ENCODE results near the gene SH3PXD2A.

Gene SH3PXD2A

GRCh38 chr10:103804871-103805270 is 50.5 kb downstream of the SH3PXD2A start:
- no peaks in the 10 kb centered on the region for H3K36me3 Mint-ChIP-seq
- H3K4me3 Mint-ChIP-seq = no peak overlapping the region
- no peak for ATAC-seq
- peaks cover 23% of the 10 kb centered on the region for H3K4me1 Mint-ChIP-seq
- H3K27ac Mint-ChIP-seq = no peak overlapping the region
- no peak for DNase-seq (ENCODE audit: low spot score in 2 of 2)
- no peaks in the 10 kb centered on the region for H3K9me3 Mint-ChIP-seq

DNA sequence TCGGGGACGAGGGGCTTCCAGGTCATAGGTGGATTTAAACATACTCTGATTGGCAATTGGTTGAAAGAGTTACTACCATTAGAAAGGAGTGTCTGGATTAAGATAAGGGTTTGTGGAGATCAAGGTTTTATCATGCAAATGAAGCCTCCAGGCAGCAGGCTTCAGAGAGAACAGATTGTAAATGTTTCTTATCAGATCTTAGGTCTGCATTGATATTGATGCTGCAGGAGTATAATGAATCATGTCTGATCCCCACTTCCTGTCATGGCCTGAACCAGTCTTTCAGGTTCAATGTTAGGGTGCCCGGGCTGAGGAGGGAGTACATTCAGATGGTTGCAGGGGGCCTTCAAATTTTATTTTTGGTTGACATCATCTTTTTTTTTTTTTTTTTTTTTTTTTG is 51.4 kb downstream of the SH3PXD2A start:
- no peak for DNase-seq (ENCODE audit: low spot score in 2 of 2)
- H3K27ac Mint-ChIP-seq = no peak overlapping the region
- H3K36me3 Mint-ChIP-seq = no peaks in the 10 kb centered on the region
- H3K4me3 Mint-ChIP-seq = no peak overlapping the region
- peaks cover 33% of the 10 kb centered on the region for H3K4me1 Mint-ChIP-seq
- peak; percentile 62 for ATAC-seq
- H3K9me3 Mint-ChIP-seq = no peaks in the 10 kb centered on the region

- ATAC-seq = no peak
- no peaks in the 10 kb centered on the region for H3K9me3 Mint-ChIP-seq
Measured at GRCh38 chr10:103802637-103803353, 52.6 kb downstream of the SH3PXD2A start.

DNA sequence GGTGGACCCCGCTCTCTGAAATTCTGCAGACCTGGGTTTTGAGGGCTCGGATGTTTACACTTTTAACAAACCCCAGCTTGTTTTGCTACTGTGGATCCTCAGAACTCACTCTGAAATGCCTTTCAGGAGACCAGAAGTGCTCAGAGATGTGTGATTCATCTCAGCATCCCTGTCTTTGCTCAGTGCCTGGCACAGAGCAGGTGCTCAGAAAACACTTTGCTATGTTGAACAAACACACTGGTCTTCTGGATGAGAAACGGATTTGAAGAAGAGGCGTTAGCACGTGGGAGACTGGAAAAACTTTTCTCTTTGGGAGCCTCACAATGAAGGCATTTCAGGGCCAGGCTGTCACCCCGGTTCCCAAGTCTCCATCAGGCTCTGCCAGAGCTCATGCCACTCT is 53.3 kb downstream of the SH3PXD2A start:
- no peaks in the 10 kb centered on the region for H3K36me3 Mint-ChIP-seq
- ATAC-seq = no peak
- H3K9me3 Mint-ChIP-seq = no peaks in the 10 kb centered on the region
- DNase-seq (ENCODE audit: low spot score in 2 of 2) = no peak
- H3K27ac Mint-ChIP-seq = no peak overlapping the region
- H3K4me1 Mint-ChIP-seq = peaks cover 34% of the 10 kb centered on the region
- no peak overlapping the region for H3K4me3 Mint-ChIP-seq

More at GRCh38 chr10:103802637-103803353, 52.6 kb downstream of the SH3PXD2A start:
- Mint-ChIP-seq H3K4me3 (no peak overlapping the region), H3K4me1 (peaks cover 34% of the 10 kb centered on the region), H3K27ac (no peak overlapping the region), H3K36me3 (no peaks in the 10 kb centered on the region)
- no peak for DNase-seq (ENCODE audit: low spot score in 2 of 2)

GRCh38 chr10:103800789-103801540 is 54.4 kb downstream of the SH3PXD2A start:
- DNase-seq (ENCODE audit: low spot score in 2 of 2) = peak; percentile 45 to 72
- Mint-ChIP-seq H3K27ac (peak overlapping the region; percentile 84), H3K4me1 (peaks cover 34% of the 10 kb centered on the region), H3K9me3 (no peaks in the 10 kb centered on the region), H3K36me3 (no peaks in the 10 kb centered on the region), H3K4me3 (peak overlapping the region; percentile 45)
- peak; percentile 98 for ATAC-seq

GRCh38 chr10:103800089-103800488 is 55.3 kb downstream of the SH3PXD2A start:
- H3K27ac Mint-ChIP-seq = peak overlapping the region; percentile 84

DNA sequence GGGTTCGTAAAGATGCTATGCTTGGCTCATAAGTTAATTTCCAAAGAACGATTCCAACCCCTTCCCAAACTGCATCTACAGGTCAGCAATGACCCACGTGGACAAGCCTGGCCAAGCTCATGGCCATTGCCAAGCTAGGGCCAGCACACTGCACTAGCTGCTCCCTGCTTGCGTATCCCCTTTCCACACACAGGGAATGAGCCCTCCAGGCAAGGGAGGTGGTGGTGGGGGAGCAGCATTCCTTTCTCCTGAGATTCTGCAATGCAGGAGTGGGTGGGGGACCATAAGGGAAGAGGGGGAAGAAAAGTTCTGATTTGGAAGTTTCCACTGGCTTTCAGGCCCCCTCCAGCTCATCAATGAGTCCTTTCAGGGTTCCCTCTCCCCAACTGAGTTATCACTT is 56.0 kb downstream of the SH3PXD2A start:
- peaks cover 33% of the 10 kb centered on the region for H3K4me1 Mint-ChIP-seq
- ATAC-seq = no peak
- H3K27ac Mint-ChIP-seq = peak overlapping the region; percentile 84
- DNase-seq (ENCODE audit: low spot score in 2 of 2) = no peak
- H3K4me3 Mint-ChIP-seq = no peak overlapping the region
- H3K36me3 Mint-ChIP-seq = no peaks in the 10 kb centered on the region
- no peaks in the 10 kb centered on the region for H3K9me3 Mint-ChIP-seq

More at GRCh38 chr10:103800089-103800488, 55.3 kb downstream of the SH3PXD2A start:
- peak overlapping the region; percentile 45 for H3K4me3 Mint-ChIP-seq
- no peak for ATAC-seq
- H3K9me3 Mint-ChIP-seq = no peaks in the 10 kb centered on the region
- no peaks in the 10 kb centered on the region for H3K36me3 Mint-ChIP-seq
- no peak for DNase-seq (ENCODE audit: low spot score in 2 of 2)
- peaks cover 34% of the 10 kb centered on the region for H3K4me1 Mint-ChIP-seq

DNA sequence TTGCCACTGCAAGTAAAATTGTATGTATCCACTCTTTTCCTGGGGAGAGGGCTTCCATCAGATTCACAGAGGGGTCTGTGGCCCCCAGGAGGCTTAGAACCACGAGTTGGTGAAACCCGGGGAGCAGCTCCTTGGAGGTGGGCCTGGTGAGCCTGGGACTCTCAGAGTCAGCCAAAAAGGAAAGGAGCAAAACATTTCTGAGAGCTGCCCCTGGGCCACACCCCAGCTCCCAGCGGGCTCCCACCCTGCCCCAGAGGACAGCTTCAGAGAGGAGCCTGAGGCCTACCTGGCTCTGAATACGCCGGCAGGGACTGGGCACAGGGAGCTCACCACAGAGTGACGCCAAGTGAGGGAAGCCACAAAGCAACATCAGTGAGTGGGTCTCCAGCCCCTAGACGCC is 56.9 kb downstream of the SH3PXD2A start:
- H3K4me1 Mint-ChIP-seq = peaks cover 25% of the 10 kb centered on the region
- no peak for ATAC-seq
- H3K36me3 Mint-ChIP-seq = no peaks in the 10 kb centered on the region
- no peak for DNase-seq (ENCODE audit: low spot score in 2 of 2)
- no peaks in the 10 kb centered on the region for H3K9me3 Mint-ChIP-seq
- no peak overlapping the region for H3K27ac Mint-ChIP-seq
- no peak overlapping the region for H3K4me3 Mint-ChIP-seq

- no peak overlapping the region for H3K4me3 Mint-ChIP-seq
- H3K36me3 Mint-ChIP-seq = no peaks in the 10 kb centered on the region
- H3K27ac Mint-ChIP-seq = peak overlapping the region; percentile 63
- H3K4me1 Mint-ChIP-seq = peaks cover 24% of the 10 kb centered on the region
- ATAC-seq (no peak), DNase-seq (ENCODE audit: low spot score in 2 of 2) (no peak)
- H3K9me3 Mint-ChIP-seq = no peaks in the 10 kb centered on the region
Measured at GRCh38 chr10:103797857-103798256, 57.5 kb downstream of the SH3PXD2A start.

- DNase-seq (ENCODE audit: low spot score in 2 of 2) (no peak), ATAC-seq (no peak)
- Mint-ChIP-seq H3K9me3 (no peaks in the 10 kb centered on the region), H3K4me3 (no peak overlapping the region), H3K36me3 (no peaks in the 10 kb centered on the region), H3K27ac (no peak overlapping the region), H3K4me1 (peaks cover 19% of the 10 kb centered on the region)
Measured at GRCh38 chr10:103795634-103796270, 59.6 kb downstream of the SH3PXD2A start.

DNA sequence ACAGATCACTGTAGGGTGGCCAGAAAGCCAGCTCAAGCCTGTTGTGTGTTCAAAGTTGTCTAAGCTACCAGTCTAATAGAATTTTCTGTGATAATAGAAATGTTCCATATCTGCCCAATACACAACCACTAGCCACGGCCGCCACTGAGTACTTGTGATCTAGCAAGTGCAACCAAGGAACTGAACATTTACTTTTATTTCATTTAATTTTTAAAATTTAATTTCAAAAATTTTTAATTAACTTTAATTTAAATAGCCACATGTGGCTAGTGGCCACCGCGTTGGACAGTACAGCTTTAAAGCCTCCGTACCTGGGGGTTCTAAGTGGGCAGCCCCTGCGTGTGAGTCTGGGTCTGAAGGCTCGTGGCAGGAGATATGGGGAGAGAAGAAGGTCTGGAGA is 60.4 kb downstream of the SH3PXD2A start:
- no peaks in the 10 kb centered on the region for H3K36me3 Mint-ChIP-seq
- no peak overlapping the region for H3K4me3 Mint-ChIP-seq
- peaks cover 12% of the 10 kb centered on the region for H3K4me1 Mint-ChIP-seq

DNA sequence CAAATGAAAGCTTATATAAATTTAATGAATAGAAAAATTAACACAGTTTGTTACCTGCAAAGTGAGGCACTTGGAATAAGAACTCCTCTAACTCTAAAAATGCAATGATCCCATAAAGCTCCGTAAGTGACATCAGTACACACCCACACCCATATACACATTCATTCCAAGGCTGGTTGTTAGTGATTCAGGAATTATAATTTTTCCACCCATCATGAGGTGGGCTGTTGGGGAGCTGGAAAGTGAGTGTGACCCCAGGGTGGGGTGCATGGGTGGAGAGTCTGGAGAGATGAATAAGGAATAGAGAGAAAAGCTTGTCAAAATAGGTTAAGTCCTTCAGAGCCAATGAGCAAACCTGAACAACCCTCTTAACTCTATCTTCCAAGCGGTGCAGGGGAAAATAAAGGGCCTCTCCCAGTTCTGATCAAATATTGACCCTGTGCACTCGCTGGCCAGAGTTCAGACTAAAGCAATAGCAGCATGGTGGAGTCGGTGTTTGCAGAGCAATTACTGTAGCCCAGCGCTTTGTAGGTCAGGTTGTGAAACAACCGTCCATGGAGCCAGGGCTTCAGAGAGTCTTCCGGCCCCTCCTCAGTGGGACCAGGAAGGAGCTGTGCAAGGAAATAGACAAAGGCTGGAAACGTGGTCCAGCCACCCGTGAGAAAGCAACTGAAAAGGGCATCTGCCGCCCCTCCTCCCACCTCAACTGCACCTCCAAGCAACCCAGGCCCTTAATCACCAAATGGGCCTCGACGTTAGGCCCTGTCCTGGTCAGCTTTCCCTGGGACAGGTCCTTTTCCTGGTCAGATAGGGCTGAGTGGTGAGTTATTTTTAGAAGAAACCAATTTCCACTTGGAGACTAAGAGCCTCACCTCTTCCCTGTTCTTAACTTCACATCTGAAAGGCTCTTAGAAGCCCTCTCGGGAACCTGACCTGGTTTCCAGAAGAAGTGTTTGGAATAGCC is 61.2 kb downstream of the SH3PXD2A start:
- Mint-ChIP-seq H3K27ac (no peak overlapping the region), H3K36me3 (no peaks in the 10 kb centered on the region), H3K4me1 (peaks cover 4% of the 10 kb centered on the region), H3K4me3 (no peak overlapping the region), H3K9me3 (no peaks in the 10 kb centered on the region)
- ATAC-seq (no peak), DNase-seq (ENCODE audit: low spot score in 2 of 2) (no peak)

More for the DNA sequence above, 60.4 kb downstream of the SH3PXD2A start:
- H3K27ac Mint-ChIP-seq = no peak overlapping the region
- no peaks in the 10 kb centered on the region for H3K9me3 Mint-ChIP-seq
- ATAC-seq = no peak
- no peak for DNase-seq (ENCODE audit: low spot score in 2 of 2)

- H3K4me3 Mint-ChIP-seq = no peak overlapping the region
- H3K27ac Mint-ChIP-seq = no peak overlapping the region
- no peaks in the 10 kb centered on the region for H3K4me1 Mint-ChIP-seq
- H3K9me3 Mint-ChIP-seq = no peaks in the 10 kb centered on the region
- ATAC-seq (no peak), DNase-seq (ENCODE audit: low spot score in 2 of 2) (no peak)
- H3K36me3 Mint-ChIP-seq = no peaks in the 10 kb centered on the region
Measured at GRCh38 chr10:103793429-103793828, 61.9 kb downstream of the SH3PXD2A start.

GRCh38 chr10:103792547-103792946 is 62.8 kb downstream of the SH3PXD2A start:
- Mint-ChIP-seq H3K36me3 (no peaks in the 10 kb centered on the region), H3K27ac (no peak overlapping the region), H3K4me3 (no peak overlapping the region), H3K4me1 (no peaks in the 10 kb centered on the region), H3K9me3 (no peaks in the 10 kb centered on the region)
- no peak for DNase-seq (ENCODE audit: low spot score in 2 of 2)
- no peak for ATAC-seq

DNA sequence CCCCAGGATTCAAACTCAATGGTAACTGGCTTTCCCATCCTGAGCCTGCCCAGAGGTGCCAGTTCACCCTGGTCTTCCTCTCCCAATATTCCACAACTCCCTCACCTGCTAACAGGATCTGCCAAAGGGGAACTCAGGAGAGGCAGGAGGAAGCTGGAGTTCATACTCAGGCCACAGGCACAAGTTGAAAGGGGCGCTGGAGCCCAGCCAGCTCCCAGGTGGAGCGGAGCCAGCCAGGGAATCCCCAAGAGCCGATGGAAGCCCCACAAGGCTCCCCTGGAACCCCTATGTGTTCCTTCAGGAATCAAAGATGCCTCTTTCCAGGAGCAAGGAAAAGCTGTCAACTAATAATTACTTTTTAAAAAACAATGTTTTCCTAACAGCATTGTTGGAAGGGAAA is 63.5 kb downstream of the SH3PXD2A start:
- no peaks in the 10 kb centered on the region for H3K9me3 Mint-ChIP-seq
- no peak overlapping the region for H3K27ac Mint-ChIP-seq
- H3K36me3 Mint-ChIP-seq = no peaks in the 10 kb centered on the region
- ATAC-seq (no peak), DNase-seq (ENCODE audit: low spot score in 2 of 2) (no peak)
- no peaks in the 10 kb centered on the region for H3K4me1 Mint-ChIP-seq
- H3K4me3 Mint-ChIP-seq = no peak overlapping the region
